Astrocyte (in vitro differentiated cells and primary cell): ENCODE data around the gene PLCB4. TPM values are rescaled to one million over a fixed set of nuclear protein-coding genes. Genes with fewer than 3 reads are reported as not detected.

Experiments
- DNase-seq: peaks from one replicate; pipeline ENCODE4 v3.0.0-alpha.2; 2010; ENCODE audit warnings: low read depth
- FAIRE-seq: peaks from 2 replicates; lab custom pipeline; 2011; peaks lifted over from hg19 to GRCh38; lab: Jason Lieb, UNC
- H2AFZ ChIP-seq: 2 replicates; pipeline ENCODE4 v1.6.0; 2012; ENCODE audit warnings: low read depth, low read length, inconsistent platforms
- H3K27ac ChIP-seq: 2 replicates; pipeline ENCODE4 v1.5.1; 2011; ENCODE audit warnings: low read depth, low read length, inconsistent platforms
- H3K27me3 ChIP-seq: 2 replicates; pipeline ENCODE4 v1.6.0; 2011; ENCODE audit warnings: low read length, inconsistent platforms; ENCODE audit not compliant: insufficient read depth
- H3K36me3 ChIP-seq: 2 replicates; pipeline ENCODE4 v1.5.1; 2011; ENCODE audit warnings: low read length, inconsistent platforms; ENCODE audit not compliant: insufficient read depth
- H3K4me1 ChIP-seq: 2 replicates; pipeline ENCODE4 v1.5.1; 2011; ENCODE audit warnings: low read length, inconsistent platforms; ENCODE audit not compliant: insufficient read depth
- H3K4me2 ChIP-seq: 2 replicates; pipeline ENCODE4 v1.6.0; 2012; ENCODE audit warnings: low read length, inconsistent platforms
- H3K4me3 ChIP-seq: 2 replicates; pipeline ENCODE4 v1.5.1; 2011; ENCODE audit warnings: low read depth, mild to moderate bottlenecking, low read length, inconsistent platforms; ENCODE audit not compliant: insufficient read depth
- H3K79me2 ChIP-seq: 2 replicates; pipeline ENCODE4 v1.6.0; 2012; ENCODE audit warnings: mild to moderate bottlenecking, low read length, inconsistent platforms; ENCODE audit not compliant: insufficient read depth
- H3K9ac ChIP-seq: 2 replicates; pipeline ENCODE4 v1.6.0; 2012; ENCODE audit warnings: mild to moderate bottlenecking, low read length, inconsistent platforms
- H3K9me3 ChIP-seq: 2 replicates; pipeline ENCODE4 v1.5.1; 2012; ENCODE audit warnings: low read depth, mild to moderate bottlenecking, low read length, inconsistent platforms; ENCODE audit not compliant: insufficient read depth
- H4K20me1 ChIP-seq: 2 replicates; pipeline ENCODE4 v1.6.0; 2012; ENCODE audit warnings: low read length, inconsistent platforms; ENCODE audit not compliant: insufficient read depth
- H3K27ac Mint-ChIP-seq: one replicate; pipeline ENCODE4 v1.8.0; 2021; ENCODE audit warnings: mild to moderate bottlenecking, mixed read lengths; ENCODE audit not compliant: unreplicated experiment
- H3K27me3 Mint-ChIP-seq: one replicate; pipeline ENCODE4 v1.8.0; 2021; ENCODE audit warnings: low read depth, mixed read lengths; ENCODE audit not compliant: unreplicated experiment
- H3K36me3 Mint-ChIP-seq: one replicate; pipeline ENCODE4 v1.8.0; 2021; ENCODE audit warnings: low read depth, mixed read lengths; ENCODE audit not compliant: unreplicated experiment
- H3K4me1 Mint-ChIP-seq: one replicate; pipeline ENCODE4 v1.8.0; 2021; ENCODE audit warnings: low read depth, mixed read lengths; ENCODE audit not compliant: unreplicated experiment
- H3K4me3 Mint-ChIP-seq: one replicate; pipeline ENCODE4 v1.8.0; 2021; ENCODE audit warnings: mild to moderate bottlenecking, moderate library complexity, mixed read lengths; ENCODE audit not compliant: unreplicated experiment
- H3K9me3 Mint-ChIP-seq: one replicate; pipeline ENCODE4 v1.8.0; 2021; ENCODE audit warnings: mild to moderate bottlenecking, mixed read lengths; ENCODE audit not compliant: unreplicated experiment
- CTCF ChIP-seq: IDR thresholded peaks from 2 replicates; pipeline ENCODE4 v1.5.1; 2011; ENCODE audit warnings: low read depth, mild to moderate bottlenecking, inconsistent platforms, low read length, moderate library complexity; ENCODE audit not compliant: insufficient read depth
- EZH2 ChIP-seq: IDR thresholded peaks from 2 replicates; pipeline ENCODE4 v1.6.1; 2012; ENCODE audit warnings: mild to moderate bottlenecking, low read length, inconsistent platforms; ENCODE audit not compliant: insufficient read depth
- total RNA-seq: library from RNA; stranded (reverse); gene quantifications from 2 replicates; pipeline ENCODE4 v1.2.1, GENCODE V29; 2021

PLCB4 gene
- total RNA-seq, 1 donor from 2014 or later, result 58.2 TPM

GRCh38 chr20:9185511-9185910 is 116.6 kb downstream of the PLCB4 start:
- no peaks in the 10 kb centered on the region for H3K9me3 ChIP-seq
- peaks cover 7% of the 10 kb centered on the region for H3K36me3 Mint-ChIP-seq
- H3K27me3 Mint-ChIP-seq, result no peaks in the 10 kb centered on the region
- H4K20me1 ChIP-seq, result no peaks in the 10 kb centered on the region
- peak overlapping the region; percentile 58 for H2AFZ ChIP-seq
- DNase-seq, result peak; percentile 74
- no peaks in the 10 kb centered on the region for H3K36me3 ChIP-seq
- H3K4me2 ChIP-seq, result peak overlapping the region; percentile 34
- peak overlapping the region; percentile 22 for H3K27ac ChIP-seq
- peaks cover 10% of the 10 kb centered on the region for H3K4me1 ChIP-seq
- H3K27me3 ChIP-seq, result no peaks in the 10 kb centered on the region
- H3K27ac Mint-ChIP-seq, result peak overlapping the region; percentile 66
- TF ChIP-seq EZH2 (no peak), CTCF (no peak)
- peak overlapping the region; percentile 29 for H3K9ac ChIP-seq
- FAIRE-seq, result no peak
- peaks cover 26% of the 10 kb centered on the region for H3K4me1 Mint-ChIP-seq
- H3K9me3 Mint-ChIP-seq, result no peaks in the 10 kb centered on the region
- H3K4me3 ChIP-seq, result no peak overlapping the region
- no peaks in the 10 kb centered on the region for H3K79me2 ChIP-seq
- no peak overlapping the region for H3K4me3 Mint-ChIP-seq

GRCh38 chr20:9186396-9186795 is 117.5 kb downstream of the PLCB4 start:
- H3K4me3 ChIP-seq, result no peak overlapping the region
- Mint-ChIP-seq H3K27ac (peak overlapping the region; percentile 72), H3K4me3 (no peak overlapping the region), H3K27me3 (no peaks in the 10 kb centered on the region), H3K9me3 (no peaks in the 10 kb centered on the region), H3K4me1 (peaks cover 22% of the 10 kb centered on the region), H3K36me3 (peaks cover 7% of the 10 kb centered on the region)
- H3K9me3 ChIP-seq, result no peaks in the 10 kb centered on the region
- TF ChIP-seq EZH2, result no peak
- no peak for TF ChIP-seq CTCF
- no peak overlapping the region for H3K4me2 ChIP-seq
- no peaks in the 10 kb centered on the region for H3K27me3 ChIP-seq
- no peak overlapping the region for H2AFZ ChIP-seq
- no peaks in the 10 kb centered on the region for H3K36me3 ChIP-seq
- H3K4me1 ChIP-seq, result peaks cover 10% of the 10 kb centered on the region
- no peak overlapping the region for H3K9ac ChIP-seq
- FAIRE-seq (no peak), DNase-seq (no peak)
- no peak overlapping the region for H3K27ac ChIP-seq
- no peaks in the 10 kb centered on the region for H4K20me1 ChIP-seq
- H3K79me2 ChIP-seq, result no peaks in the 10 kb centered on the region

- H3K27ac Mint-ChIP-seq, result peak overlapping the region; percentile 15
- Histone ChIP-seq H3K27ac (no peak overlapping the region), H3K27me3 (no peaks in the 10 kb centered on the region), H3K9me3 (no peaks in the 10 kb centered on the region), H3K4me3 (no peak overlapping the region), H3K4me1 (no peaks in the 10 kb centered on the region), H3K79me2 (no peaks in the 10 kb centered on the region), H3K9ac (no peak overlapping the region), H3K36me3 (no peaks in the 10 kb centered on the region), H2AFZ (no peak overlapping the region), H3K4me2 (no peak overlapping the region), H4K20me1 (no peaks in the 10 kb centered on the region)
- H3K27me3 Mint-ChIP-seq, result no peaks in the 10 kb centered on the region
- peaks cover 1% of the 10 kb centered on the region for H3K36me3 Mint-ChIP-seq
- H3K4me3 Mint-ChIP-seq, result no peak overlapping the region
- peaks cover 27% of the 10 kb centered on the region for H3K4me1 Mint-ChIP-seq
- DNase-seq, result peak; percentile 30
- no peak for FAIRE-seq
- TF ChIP-seq EZH2, result no peak
- TF ChIP-seq CTCF, result no peak
- H3K9me3 Mint-ChIP-seq, result no peaks in the 10 kb centered on the region
Measured at GRCh38 chr20:9195031-9195430, 126.1 kb downstream of the PLCB4 start.
